D721Med (cell line): Measurements from ENCODE around the gene OST4.

Source experiments
- DNase-seq: peaks from one replicate; pipeline ENCODE4 v3.0.0; 2011; ENCODE audit warnings: low spot score; ENCODE audit not compliant: insufficient read length
- FAIRE-seq: peaks from 2 replicates; lab custom pipeline; 2011; peaks lifted over from hg19 to GRCh38; lab: Jason Lieb, UNC
- TF ChIP-seq, protein P1 (sequence below): IDR thresholded peaks from 2 replicates; pipeline ENCODE4 v1.5.1; 2012; ENCODE audit warnings: mild to moderate bottlenecking, control low read depth; ENCODE audit not compliant: insufficient read depth; ENCODE audit errors: missing control alignments

Gene OST4

GRCh38 chr2:27073782-27074181, 2.3 kb upstream of the OST4 start:
- no peak for FAIRE-seq
- DNase-seq = no peak

GRCh38 chr2:27072920-27073319, 1.5 kb upstream of the OST4 start:
- TF ChIP-seq, protein P1, sequence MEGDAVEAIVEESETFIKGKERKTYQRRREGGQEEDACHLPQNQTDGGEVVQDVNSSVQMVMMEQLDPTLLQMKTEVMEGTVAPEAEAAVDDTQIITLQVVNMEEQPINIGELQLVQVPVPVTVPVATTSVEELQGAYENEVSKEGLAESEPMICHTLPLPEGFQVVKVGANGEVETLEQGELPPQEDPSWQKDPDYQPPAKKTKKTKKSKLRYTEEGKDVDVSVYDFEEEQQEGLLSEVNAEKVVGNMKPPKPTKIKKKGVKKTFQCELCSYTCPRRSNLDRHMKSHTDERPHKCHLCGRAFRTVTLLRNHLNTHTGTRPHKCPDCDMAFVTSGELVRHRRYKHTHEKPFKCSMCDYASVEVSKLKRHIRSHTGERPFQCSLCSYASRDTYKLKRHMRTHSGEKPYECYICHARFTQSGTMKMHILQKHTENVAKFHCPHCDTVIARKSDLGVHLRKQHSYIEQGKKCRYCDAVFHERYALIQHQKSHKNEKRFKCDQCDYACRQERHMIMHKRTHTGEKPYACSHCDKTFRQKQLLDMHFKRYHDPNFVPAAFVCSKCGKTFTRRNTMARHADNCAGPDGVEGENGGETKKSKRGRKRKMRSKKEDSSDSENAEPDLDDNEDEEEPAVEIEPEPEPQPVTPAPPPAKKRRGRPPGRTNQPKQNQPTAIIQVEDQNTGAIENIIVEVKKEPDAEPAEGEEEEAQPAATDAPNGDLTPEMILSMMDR = no peak
- FAIRE-seq (no peak), DNase-seq (no peak)

More at GRCh38 chr2:27073782-27074181, 2.3 kb upstream of the OST4 start:
- TF ChIP-seq, protein P1 = no peak

GRCh38 chr2:27071990-27072830, 756 bp upstream of the OST4 start:
- TF ChIP-seq, protein P1 = no peak
- FAIRE-seq = no peak
- DNase-seq = no peak

DNA sequence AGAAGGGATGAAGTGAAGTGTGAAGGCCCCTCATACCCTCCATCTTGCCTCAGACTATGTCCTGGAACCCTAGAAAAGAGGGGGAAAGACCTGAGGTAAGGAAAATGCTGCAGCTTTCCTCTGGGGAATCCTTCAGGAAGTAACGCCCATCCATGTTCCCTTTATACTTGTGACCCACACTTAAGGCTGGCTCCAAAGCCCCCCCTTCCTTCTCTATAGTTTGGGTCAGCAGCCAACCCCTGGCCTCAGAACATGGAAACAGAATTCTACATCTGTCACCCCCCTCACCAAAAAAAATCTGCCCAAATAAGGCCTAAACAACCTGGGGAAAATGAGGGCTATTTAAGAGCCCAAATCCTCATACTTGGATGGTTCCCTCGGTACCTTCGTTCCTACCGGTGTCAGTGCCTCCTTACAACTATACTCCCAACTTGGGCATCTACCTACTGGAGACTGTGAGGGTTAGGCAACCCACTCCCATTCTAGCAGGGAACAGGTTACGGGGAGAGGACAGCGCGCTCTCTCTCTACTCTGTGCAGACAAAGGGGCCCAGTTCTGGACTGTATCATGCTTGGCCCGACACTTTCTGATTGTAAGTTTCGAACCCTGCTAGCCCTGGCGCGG, 689 bp downstream of the OST4 start:
- FAIRE-seq (no peak), DNase-seq (no peak)
- TF ChIP-seq, protein P1 = no peak

- TF ChIP-seq, protein P1 = no peak
- no peak for DNase-seq
- FAIRE-seq = no peak
Observed at GRCh38 chr2:27069961-27070618, 1.4 kb downstream of the OST4 start.

DNA sequence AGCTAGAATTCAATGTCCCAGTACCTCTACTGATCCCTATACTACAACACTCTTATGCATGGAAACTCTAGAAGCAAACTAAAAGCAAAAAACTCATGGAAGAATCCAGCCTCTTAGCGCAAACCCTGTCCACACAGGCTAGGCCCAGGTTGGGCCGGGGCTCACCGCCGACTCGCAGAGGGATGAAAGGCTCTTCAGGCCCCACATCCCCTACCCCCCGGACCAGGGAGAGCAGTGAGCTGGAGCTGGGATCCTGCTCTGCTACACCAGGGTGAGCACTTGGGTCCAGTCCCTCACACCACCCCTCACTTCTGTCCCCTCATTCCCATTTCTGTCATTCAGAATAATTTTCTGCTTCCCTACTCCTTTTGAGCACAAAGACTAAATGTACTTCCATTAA, 2.0 kb downstream of the OST4 start:
- no peak for FAIRE-seq
- TF ChIP-seq, protein P1 = no peak
- DNase-seq = no peak
